ENCODE data around the gene TBL3.

DNA sequence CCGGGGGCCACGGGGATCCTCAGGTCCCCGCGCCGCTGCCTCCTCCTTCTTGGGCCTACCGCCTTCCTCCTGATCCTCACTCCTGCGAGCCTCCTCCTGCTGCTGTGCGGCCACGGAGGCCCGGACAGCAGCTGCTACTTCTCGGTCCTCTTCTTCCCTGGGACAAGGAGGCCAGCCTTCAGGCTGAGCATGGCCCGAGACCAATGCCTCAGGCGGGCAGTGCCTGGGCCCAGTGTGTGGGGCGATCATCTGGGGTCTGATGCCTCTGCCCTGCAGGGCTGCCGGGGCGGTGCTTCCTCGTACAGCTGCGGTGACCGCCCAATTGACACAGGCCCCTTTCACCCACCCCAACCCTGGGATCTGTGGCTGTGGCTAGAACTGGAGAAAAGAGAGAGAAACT, 29.2 kb downstream of the TBL3 start:
- TF ChIP-seq, protein P1, sequence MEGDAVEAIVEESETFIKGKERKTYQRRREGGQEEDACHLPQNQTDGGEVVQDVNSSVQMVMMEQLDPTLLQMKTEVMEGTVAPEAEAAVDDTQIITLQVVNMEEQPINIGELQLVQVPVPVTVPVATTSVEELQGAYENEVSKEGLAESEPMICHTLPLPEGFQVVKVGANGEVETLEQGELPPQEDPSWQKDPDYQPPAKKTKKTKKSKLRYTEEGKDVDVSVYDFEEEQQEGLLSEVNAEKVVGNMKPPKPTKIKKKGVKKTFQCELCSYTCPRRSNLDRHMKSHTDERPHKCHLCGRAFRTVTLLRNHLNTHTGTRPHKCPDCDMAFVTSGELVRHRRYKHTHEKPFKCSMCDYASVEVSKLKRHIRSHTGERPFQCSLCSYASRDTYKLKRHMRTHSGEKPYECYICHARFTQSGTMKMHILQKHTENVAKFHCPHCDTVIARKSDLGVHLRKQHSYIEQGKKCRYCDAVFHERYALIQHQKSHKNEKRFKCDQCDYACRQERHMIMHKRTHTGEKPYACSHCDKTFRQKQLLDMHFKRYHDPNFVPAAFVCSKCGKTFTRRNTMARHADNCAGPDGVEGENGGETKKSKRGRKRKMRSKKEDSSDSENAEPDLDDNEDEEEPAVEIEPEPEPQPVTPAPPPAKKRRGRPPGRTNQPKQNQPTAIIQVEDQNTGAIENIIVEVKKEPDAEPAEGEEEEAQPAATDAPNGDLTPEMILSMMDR (IDR thresholded peaks at IDR 0.05): no peak
- no peak for TF ChIP-seq POLR2A (IDR thresholded peaks at IDR 0.05)

Measured in suprapubic skin (tissue), 3 donors.